Forelimb muscle (tissue), 1 donor: ENCODE data around the gene CSK. TPM values are rescaled to one million over a fixed set of nuclear protein-coding genes. Genes with fewer than 3 reads are reported as not detected.

Source experiments
- DNase-seq: peaks from one replicate; pipeline ENCODE4 v3.0.0-alpha.2; 2013; ENCODE audit warnings: low read depth
- polyA plus RNA-seq: library from polyadenylated mRNA; unstranded; fragments of 120-200 nt; gene quantifications from one replicate; pipeline ENCODE4 v1.2.1, GENCODE V29; 2013; ENCODE audit not compliant: insufficient read length

The CSK gene
- polyA plus RNA-seq, 1 donor: 31.7 TPM

GRCh38 chr15:74826364-74826819, 44.5 kb downstream of the CSK start, which contains the start of gene CPLX3:
CPLX3 (plus strand) TSS chr15:74826627; CDS start chr15:74826704, 77 bp downstream.
- no peak for DNase-seq

GRCh38 chr15:74826921-74827320, 45.0 kb downstream of the CSK start:
- no peak for DNase-seq

GRCh38 chr15:74827614-74828013, 45.7 kb downstream of the CSK start:
- no peak for DNase-seq

- no peak for DNase-seq
Observed at GRCh38 chr15:74828835-74829234, 47.0 kb downstream of the CSK start.

GRCh38 chr15:74829486-74829885, 47.6 kb downstream of the CSK start:
- DNase-seq: no peak

- DNase-seq: no peak
Observed at GRCh38 chr15:74829991-74830390, 48.1 kb downstream of the CSK start.

- no peak for DNase-seq
Observed at GRCh38 chr15:74830868-74831267, 49.0 kb downstream of the CSK start.

- no peak for DNase-seq
Observed at GRCh38 chr15:74831813-74832495, 50.1 kb downstream of the CSK start.

- DNase-seq: no peak
Observed at GRCh38 chr15:74832826-74833225, 50.9 kb downstream of the CSK start.

GRCh38 chr15:74833376-74834107, 51.7 kb downstream of the CSK start:
- no peak for DNase-seq

GRCh38 chr15:74835312-74835823, 53.5 kb downstream of the CSK start:
- DNase-seq: no peak

GRCh38 chr15:74836846-74837245, 55.0 kb downstream of the CSK start:
- DNase-seq: no peak

- DNase-seq: no peak
Observed at GRCh38 chr15:74837482-74838136, 55.7 kb downstream of the CSK start.

- DNase-seq: no peak
Observed at GRCh38 chr15:74838137-74838516, 56.2 kb downstream of the CSK start.

- no peak for DNase-seq
Observed at GRCh38 chr15:74838746-74839525, 57.1 kb downstream of the CSK start.

GRCh38 chr15:74839526-74840395, 57.9 kb downstream of the CSK start:
- DNase-seq: no peak

GRCh38 chr15:74840851-74841775, 59.2 kb downstream of the CSK start:
- no peak for DNase-seq

- no peak for DNase-seq
Observed at GRCh38 chr15:74841891-74842373, 60.1 kb downstream of the CSK start.
